Activated T-helper 17 cell treated with anti-CD3 and anti-CD28 coated beads, Interleukin-2, amount 50 U/mL, for 72 hours (primary cell): ENCODE results near the gene TCHHL1. TPM values are rescaled to one million over a fixed set of nuclear protein-coding genes. Genes with fewer than 3 reads are reported as not detected.

Source experiments
- ATAC-seq: fragments of 150-1000 bp; cut with Tn5 transposase; replicated peaks from 2 replicates; pipeline ENCODE4 v1.10.0; 2021; ENCODE audit warnings: mild to moderate bottlenecking, moderate library complexity
- H3K27ac Mint-ChIP-seq: one replicate; pipeline ENCODE4 v1.8.0; 2022; ENCODE audit warnings: mixed read lengths
- H3K27me3 Mint-ChIP-seq: one replicate; pipeline ENCODE4 v1.8.0; 2022; ENCODE audit warnings: mixed read lengths
- H3K36me3 Mint-ChIP-seq: one replicate; pipeline ENCODE4 v1.8.0; 2022; ENCODE audit warnings: low read depth, mild to moderate bottlenecking, mixed read lengths
- H3K4me1 Mint-ChIP-seq: one replicate; pipeline ENCODE4 v1.8.0; 2022; ENCODE audit warnings: mixed read lengths
- H3K4me3 Mint-ChIP-seq: one replicate; pipeline ENCODE4 v1.8.0; 2022; ENCODE audit warnings: mild to moderate bottlenecking, mixed read lengths
- H3K9me3 Mint-ChIP-seq: one replicate; pipeline ENCODE4 v1.8.0; 2022; ENCODE audit warnings: mixed read lengths
- total RNA-seq, 2 donors: library from RNA; stranded (reverse); gene quantifications; one replicate each; pipeline ENCODE4 v1.2.3, GENCODE V29; 2022

TCHHL1 gene
- total RNA-seq, 2 donors from 2014 or later: not detected

- Mint-ChIP-seq H3K27ac (peak within 1 kb of the TSS; percentile 94), H3K36me3 (peaks cover 54% of the 10 kb centered on the region), H3K9me3 (no peaks in the 10 kb centered on the region), H3K4me1 (peaks cover 12% of the 10 kb centered on the region), H3K4me3 (peak within 1 kb of the TSS; percentile 93), H3K27me3 (no peaks in the 10 kb centered on the region)
- ATAC-seq: peak; percentile 89
Measured at GRCh38 chr1:152036267-152037216, 52.3 kb downstream of the TCHHL1 start, which contains the start of gene S100A11. Gene S100A11, minus strand, starts transcription at chr1:152037004. Its CDS starts 89 bp downstream, at chr1:152036915.

GRCh38 chr1:152035539-152036266 is 53.2 kb downstream of the TCHHL1 start:
- H3K27me3 Mint-ChIP-seq: no peaks in the 10 kb centered on the region
- no peak for ATAC-seq
- peak overlapping the region; percentile 93 for H3K4me3 Mint-ChIP-seq
- peaks cover 14% of the 10 kb centered on the region for H3K4me1 Mint-ChIP-seq
- H3K36me3 Mint-ChIP-seq: peaks cover 62% of the 10 kb centered on the region
- no peaks in the 10 kb centered on the region for H3K9me3 Mint-ChIP-seq
- peak overlapping the region; percentile 94 for H3K27ac Mint-ChIP-seq

- Mint-ChIP-seq H3K4me3 (peak overlapping the region; percentile 93), H3K36me3 (peaks cover 68% of the 10 kb centered on the region), H3K27me3 (no peaks in the 10 kb centered on the region), H3K9me3 (no peaks in the 10 kb centered on the region), H3K27ac (peak overlapping the region; percentile 94), H3K4me1 (peaks cover 19% of the 10 kb centered on the region)
- ATAC-seq: peak; percentile 57
Measured at GRCh38 chr1:152034654-152035538, 54.0 kb downstream of the TCHHL1 start.

GRCh38 chr1:152034324-152034653 is 54.6 kb downstream of the TCHHL1 start:
- peak; percentile 8 for ATAC-seq
- peak overlapping the region; percentile 93 for H3K4me3 Mint-ChIP-seq
- H3K36me3 Mint-ChIP-seq: peaks cover 73% of the 10 kb centered on the region
- no peaks in the 10 kb centered on the region for H3K27me3 Mint-ChIP-seq
- peak overlapping the region; percentile 94 for H3K27ac Mint-ChIP-seq
- no peaks in the 10 kb centered on the region for H3K9me3 Mint-ChIP-seq
- H3K4me1 Mint-ChIP-seq: peaks cover 23% of the 10 kb centered on the region

Other genes with a start within 250 kb of the TCHHL1 start
- 1 to 10 TPM; 3.9 to 5.6 TPM for gene C2CD4D, start 249.2 kb downstream of the TCHHL1 start, total RNA-seq
- not detected for gene THEM5, start 235.4 kb downstream of the TCHHL1 start, total RNA-seq
- gene THEM4, start 179.6 kb downstream of the TCHHL1 start, total RNA-seq: 10 to 100 TPM; 26.6 to 33.0 TPM
- gene S100A10, start 95.2 kb downstream of the TCHHL1 start, total RNA-seq: 100 to 1,000 TPM; 181 to 377 TPM
- 100 to 1,000 TPM; 230 to 302 TPM for gene S100A11, start 52.1 kb downstream of the TCHHL1 start, total RNA-seq
- under 1 TPM; 0.03 to 0.11 TPM for gene TCHH, start 26.4 kb upstream of the TCHHL1 start, total RNA-seq
- gene RPTN, start 70.2 kb upstream of the TCHHL1 start, total RNA-seq: not detected
- gene HRNR, start 135.1 kb upstream of the TCHHL1 start, total RNA-seq: not detected
- not detected for gene FLG, start 236.2 kb upstream of the TCHHL1 start, total RNA-seq